Gastroesophageal sphincter (tissue), 3 donors: ENCODE measurements around the gene SVOPL.

Source experiments
- EP300 ChIP-seq: sonication (generic); formaldehyde crosslinking; IDR thresholded peaks from one replicate; pipeline ENCODE4 v1.6.1; 2017; ENCODE audit warnings: antibody characterized with exemption, mild to moderate bottlenecking
- POLR2A ChIP-seq, 2 donors: fragments of 450-650 bp; IDR thresholded peaks; one replicate each; pipeline ENCODE4 v1.6.1; 2017; ENCODE audit warnings: antibody characterized with exemption in 2 of 2, mild to moderate bottlenecking in 2 of 2, moderate library complexity in 1 of 2
- POLR2AphosphoS5 ChIP-seq: sonication (generic); formaldehyde crosslinking; IDR thresholded peaks from one replicate; pipeline ENCODE4 v1.6.1; 2017; ENCODE audit warnings: antibody characterized with exemption
- TF ChIP-seq, protein P1 (sequence below), 4 experiments: fragments of 200-600 bp in 2 of 4; fragments of 450-650 bp in 2 of 4; sonication (generic) in 1 of 4; IDR thresholded peaks; one replicate each; pipeline ENCODE4 v1.5.1; 2017 to 2019; ENCODE audit warnings: antibody characterized with exemption in 4 of 4, mild to moderate bottlenecking in 2 of 4, moderate library complexity in 2 of 4

DNA sequence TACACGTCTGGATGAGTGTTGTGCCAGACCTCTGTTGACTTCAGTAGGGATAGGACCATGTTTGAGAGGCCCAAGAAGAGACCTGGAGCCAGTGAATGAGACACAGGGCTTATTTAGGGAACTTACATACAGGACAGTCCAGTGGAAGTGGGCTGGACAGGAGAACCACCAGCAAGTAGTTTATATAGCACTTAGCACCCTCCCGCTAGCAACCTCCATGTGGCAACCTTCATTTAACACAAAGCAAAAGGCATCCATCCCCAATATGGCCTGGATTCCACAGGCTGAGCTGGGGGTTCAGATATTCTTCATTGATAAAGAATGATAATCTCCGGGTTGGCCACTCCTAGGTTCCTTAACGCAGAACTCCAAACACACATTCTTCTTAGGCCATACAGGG lies 147.4 kb downstream of the SVOPL start:
- TF ChIP-seq POLR2A (IDR thresholded peaks at IDR 0.05), result no peak
- TF ChIP-seq POLR2AphosphoS5, result no peak
- TF ChIP-seq, protein P1, sequence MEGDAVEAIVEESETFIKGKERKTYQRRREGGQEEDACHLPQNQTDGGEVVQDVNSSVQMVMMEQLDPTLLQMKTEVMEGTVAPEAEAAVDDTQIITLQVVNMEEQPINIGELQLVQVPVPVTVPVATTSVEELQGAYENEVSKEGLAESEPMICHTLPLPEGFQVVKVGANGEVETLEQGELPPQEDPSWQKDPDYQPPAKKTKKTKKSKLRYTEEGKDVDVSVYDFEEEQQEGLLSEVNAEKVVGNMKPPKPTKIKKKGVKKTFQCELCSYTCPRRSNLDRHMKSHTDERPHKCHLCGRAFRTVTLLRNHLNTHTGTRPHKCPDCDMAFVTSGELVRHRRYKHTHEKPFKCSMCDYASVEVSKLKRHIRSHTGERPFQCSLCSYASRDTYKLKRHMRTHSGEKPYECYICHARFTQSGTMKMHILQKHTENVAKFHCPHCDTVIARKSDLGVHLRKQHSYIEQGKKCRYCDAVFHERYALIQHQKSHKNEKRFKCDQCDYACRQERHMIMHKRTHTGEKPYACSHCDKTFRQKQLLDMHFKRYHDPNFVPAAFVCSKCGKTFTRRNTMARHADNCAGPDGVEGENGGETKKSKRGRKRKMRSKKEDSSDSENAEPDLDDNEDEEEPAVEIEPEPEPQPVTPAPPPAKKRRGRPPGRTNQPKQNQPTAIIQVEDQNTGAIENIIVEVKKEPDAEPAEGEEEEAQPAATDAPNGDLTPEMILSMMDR (IDR thresholded peaks at IDR 0.05), result no peak
- TF ChIP-seq EP300, result no peak
